ENCODE measurements around the gene KLK4.

KLK4 gene

GRCh38 chr19:50926144-50926543 is 14.9 kb upstream of the KLK4 start:
- Histone ChIP-seq H3K4me3 (ENCODE audit: low read depth, low read length) (no peak overlapping the region), H3K27ac (no peak overlapping the region), H3K9me3 (ENCODE audit: control insufficient read depth, low read length) (no peaks in the 10 kb centered on the region), H3K4me1 (peaks cover 3% of the 10 kb centered on the region), H3K27me3 (ENCODE audit: control insufficient read depth, insufficient read depth, low read length) (no peaks in the 10 kb centered on the region), H3K79me2 (no peaks in the 10 kb centered on the region), H3K36me3 (ENCODE audit: control insufficient read depth, insufficient read depth, low read length) (no peaks in the 10 kb centered on the region), H2AFZ (no peak overlapping the region), H3K9ac (no peak overlapping the region), H3K4me2 (ENCODE audit: low read length) (no peak overlapping the region)
- TF ChIP-seq CTCF (IDR thresholded peaks at IDR 0.05) = no peak

- H3K9me3 ChIP-seq (ENCODE audit: control insufficient read depth, low read length) = no peaks in the 10 kb centered on the region
- no peak overlapping the region for H2AFZ ChIP-seq
- no peak overlapping the region for H3K4me2 ChIP-seq (ENCODE audit: low read length)
- TF ChIP-seq CTCF (IDR thresholded peaks at IDR 0.05) = no peak
- no peaks in the 10 kb centered on the region for H3K36me3 ChIP-seq (ENCODE audit: control insufficient read depth, insufficient read depth, low read length)
- no peak overlapping the region for H3K4me3 ChIP-seq (ENCODE audit: low read depth, low read length)
- H3K9ac ChIP-seq = no peak overlapping the region
- peaks cover 3% of the 10 kb centered on the region for H3K4me1 ChIP-seq
- no peaks in the 10 kb centered on the region for H3K79me2 ChIP-seq
- no peak overlapping the region for H3K27ac ChIP-seq
- H3K27me3 ChIP-seq (ENCODE audit: control insufficient read depth, insufficient read depth, low read length) = no peaks in the 10 kb centered on the region
Observed at GRCh38 chr19:50925734-50926133, 14.5 kb upstream of the KLK4 start.

- Histone ChIP-seq H3K27me3 (ENCODE audit: control insufficient read depth, insufficient read depth, low read length) (no peaks in the 10 kb centered on the region), H3K36me3 (ENCODE audit: control insufficient read depth, insufficient read depth, low read length) (no peaks in the 10 kb centered on the region), H3K79me2 (no peaks in the 10 kb centered on the region), H3K27ac (no peak overlapping the region), H3K4me1 (peaks cover 3% of the 10 kb centered on the region), H3K4me3 (ENCODE audit: low read depth, low read length) (no peak overlapping the region), H3K9ac (no peak overlapping the region), H3K9me3 (ENCODE audit: control insufficient read depth, low read length) (no peaks in the 10 kb centered on the region), H2AFZ (no peak overlapping the region), H3K4me2 (ENCODE audit: low read length) (no peak overlapping the region)
- TF ChIP-seq CTCF (IDR thresholded peaks at IDR 0.05) = no peak
Observed at GRCh38 chr19:50924586-50924985, 13.4 kb upstream of the KLK4 start.

- H3K9me3 ChIP-seq (ENCODE audit: control insufficient read depth, low read length) = no peaks in the 10 kb centered on the region
- H3K79me2 ChIP-seq = no peaks in the 10 kb centered on the region
- TF ChIP-seq CTCF (IDR thresholded peaks at IDR 0.05) = peak; percentile 87
- no peak overlapping the region for H3K27ac ChIP-seq
- H2AFZ ChIP-seq = peak overlapping the region; percentile 41
- H3K4me2 ChIP-seq (ENCODE audit: low read length) = no peak overlapping the region
- H3K36me3 ChIP-seq (ENCODE audit: control insufficient read depth, insufficient read depth, low read length) = no peaks in the 10 kb centered on the region
- H3K4me1 ChIP-seq = peaks cover 3% of the 10 kb centered on the region
- no peak overlapping the region for H3K9ac ChIP-seq
- no peak overlapping the region for H3K4me3 ChIP-seq (ENCODE audit: low read depth, low read length)
- H3K27me3 ChIP-seq (ENCODE audit: control insufficient read depth, insufficient read depth, low read length) = no peaks in the 10 kb centered on the region
Observed at GRCh38 chr19:50922317-50922853, 11.2 kb upstream of the KLK4 start.
